H1 (cell line): ENCODE data around the gene ZNF613.

Experiments used
- KDM1A ChIP-seq: fragments of 200-600, 300-600 bp; sonication (generic); IDR thresholded peaks from 2 replicates; pipeline ENCODE4 v1.7.1; 2016; ENCODE audit warnings: mild to moderate bottlenecking, low read length, borderline replicate concordance
- POLR2AphosphoS5 ChIP-seq: IDR thresholded peaks from 2 replicates; pipeline ENCODE4 v1.6.1; 2011; ENCODE audit warnings: low read depth, low read length
- RAD21 ChIP-seq, 2 experiments: IDR thresholded peaks in 1 of 2; conservative IDR thresholded peaks in 1 of 2; 2 replicates each; pipeline ENCODE4 v1.6.1; 2011; ENCODE audit warnings: low read depth in 2 of 2, low read length in 2 of 2, improper control_type of control experiment in 1 of 2, inconsistent platforms in 1 of 2, mild to moderate bottlenecking in 1 of 2, moderate library complexity in 1 of 2
- TAF1 ChIP-seq: IDR thresholded peaks from 2 replicates; pipeline ENCODE4 v1.6.1; 2011; ENCODE audit warnings: mild to moderate bottlenecking, low read depth, low read length
- TF ChIP-seq, protein P1 (sequence below), 3 experiments: IDR thresholded peaks; 1 replicate in 2 of 3; 2 replicates in 1 of 3; pipeline versions ENCODE4 v1.5.1 to v1.6.1; 2011; ENCODE audit warnings: low read length in 3 of 3, mild to moderate bottlenecking in 3 of 3, inconsistent platforms in 2 of 3, low read depth in 1 of 3, moderate library complexity in 1 of 3; ENCODE audit not compliant: insufficient read depth in 1 of 3; ENCODE audit errors: control extremely low read depth in 1 of 3
- TF ChIP-seq, protein P2 (sequence below): IDR thresholded peaks from 2 replicates; pipeline ENCODE4 v1.6.1; 2012; ENCODE audit warnings: inconsistent platforms

DNA sequence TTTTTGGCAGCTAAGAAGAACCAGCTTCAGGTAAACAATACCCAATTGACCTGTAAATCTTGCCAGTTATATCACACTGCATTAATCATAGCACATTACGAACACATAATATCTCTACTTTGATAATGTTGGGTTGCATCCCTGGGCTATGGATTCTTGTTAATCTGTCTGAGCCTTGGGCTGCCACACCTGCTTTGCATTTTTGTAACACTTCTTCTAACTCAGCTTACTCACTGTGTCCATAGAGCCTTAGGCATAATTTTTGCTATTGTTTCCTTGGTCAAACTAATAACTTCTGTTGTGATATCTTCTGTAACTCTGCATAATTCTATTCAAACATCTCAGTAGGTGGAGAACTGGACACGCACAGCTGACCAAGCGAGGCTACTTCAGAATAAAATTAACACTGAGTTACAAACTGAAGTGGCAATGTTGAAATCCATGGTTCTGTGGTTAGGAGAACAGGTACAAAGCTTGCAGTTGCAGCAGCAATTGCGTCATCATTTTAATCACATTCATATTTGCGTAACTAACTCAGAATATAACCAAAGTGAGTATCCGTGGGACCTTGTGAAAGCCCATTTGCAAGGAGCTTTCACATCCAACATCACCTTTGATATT is 53.0 kb downstream of the ZNF613 start:
- TF ChIP-seq POLR2AphosphoS5: no peak
- TF ChIP-seq, protein P1, sequence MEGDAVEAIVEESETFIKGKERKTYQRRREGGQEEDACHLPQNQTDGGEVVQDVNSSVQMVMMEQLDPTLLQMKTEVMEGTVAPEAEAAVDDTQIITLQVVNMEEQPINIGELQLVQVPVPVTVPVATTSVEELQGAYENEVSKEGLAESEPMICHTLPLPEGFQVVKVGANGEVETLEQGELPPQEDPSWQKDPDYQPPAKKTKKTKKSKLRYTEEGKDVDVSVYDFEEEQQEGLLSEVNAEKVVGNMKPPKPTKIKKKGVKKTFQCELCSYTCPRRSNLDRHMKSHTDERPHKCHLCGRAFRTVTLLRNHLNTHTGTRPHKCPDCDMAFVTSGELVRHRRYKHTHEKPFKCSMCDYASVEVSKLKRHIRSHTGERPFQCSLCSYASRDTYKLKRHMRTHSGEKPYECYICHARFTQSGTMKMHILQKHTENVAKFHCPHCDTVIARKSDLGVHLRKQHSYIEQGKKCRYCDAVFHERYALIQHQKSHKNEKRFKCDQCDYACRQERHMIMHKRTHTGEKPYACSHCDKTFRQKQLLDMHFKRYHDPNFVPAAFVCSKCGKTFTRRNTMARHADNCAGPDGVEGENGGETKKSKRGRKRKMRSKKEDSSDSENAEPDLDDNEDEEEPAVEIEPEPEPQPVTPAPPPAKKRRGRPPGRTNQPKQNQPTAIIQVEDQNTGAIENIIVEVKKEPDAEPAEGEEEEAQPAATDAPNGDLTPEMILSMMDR (IDR thresholded peaks at IDR 0.05; ENCODE audit: control extremely low read depth in 1 of 3, insufficient read depth in 1 of 3, low read depth in 1 of 3, low read length in 3 of 3): no peak
- TF ChIP-seq, protein P2, sequence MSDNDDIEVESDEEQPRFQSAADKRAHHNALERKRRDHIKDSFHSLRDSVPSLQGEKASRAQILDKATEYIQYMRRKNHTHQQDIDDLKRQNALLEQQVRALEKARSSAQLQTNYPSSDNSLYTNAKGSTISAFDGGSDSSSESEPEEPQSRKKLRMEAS: no peak
- TF ChIP-seq TAF1: no peak
- no peak for TF ChIP-seq RAD21 (IDR thresholded peaks at IDR 0.05 in 1 of 2, conservative IDR thresholded peaks at IDR 0.05 in 1 of 2; ENCODE audit: low read depth in 2 of 2, low read length in 2 of 2)
- no peak for TF ChIP-seq KDM1A
